ENCODE measurements around the gene SVOPL. TPM values are rescaled to one million over a fixed set of nuclear protein-coding genes. Genes with fewer than 3 reads are reported as not detected.
A peak's percentile ranks its signal among the peaks of the same experiment; 100 is the strongest.

The SVOPL gene
- total and polyA plus RNA-seq, 9 of the 15 experiments (the other 6 are each of a cell fraction or from before 2014, with no cell fraction given): 0.13 to 0.42 (median 0.20) TPM; not detected in 6

DNA sequence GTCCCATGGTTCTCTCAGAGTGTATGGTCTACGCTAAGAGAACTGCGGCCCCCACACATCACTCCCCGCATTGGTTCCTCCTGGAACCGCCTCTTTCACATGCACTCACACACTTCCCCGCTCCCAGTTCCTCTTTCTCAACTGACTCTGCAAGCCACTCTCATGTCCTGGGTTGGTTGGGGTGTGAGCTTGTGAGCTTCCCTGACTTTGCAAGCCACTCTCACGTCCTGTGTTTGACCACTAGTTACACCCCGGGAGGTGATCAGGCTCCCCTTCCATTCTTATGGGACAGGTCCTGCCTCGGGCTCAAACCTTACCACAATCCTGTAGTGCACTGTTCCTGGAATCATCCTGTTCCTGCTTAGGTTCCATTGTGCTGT, 136.1 kb downstream of the SVOPL start:
- in situ Hi-C loops (cut with MboI) (no loop called here), intact Hi-C loops (cut with micrococcal nuclease) (no loop called here)
- no peaks in the 10 kb centered on the region for H3K27me3 ChIP-seq (ENCODE audit: control insufficient read depth in 2 of 2, insufficient read depth in 2 of 2, low read length in 2 of 2)
- no peaks in the 10 kb centered on the region for H4K20me1 ChIP-seq (replicated peaks; ENCODE audit: control insufficient read depth, insufficient read depth, low read length)
- peaks cover 18% of the 10 kb centered on the region for H3K9me3 ChIP-seq (replicated peaks; ENCODE audit: control insufficient read depth, insufficient read depth, low read depth, low read length)
- BruUV-seq (replicated peaks): no TSS peak
- peaks cover 89% of the 10 kb centered on the region for H3K36me3 ChIP-seq (ENCODE audit: control insufficient read depth, insufficient read depth, low read length)
- no peak overlapping the region for H3K4me3 ChIP-seq
- DNase-seq (ENCODE audit: extremely low read depth in 1 of 4, low spot score in 3 of 4) (no peak), FAIRE-seq (no peak), ATAC-seq (peak; percentile 23; the same call in 1 of the 3 replicates)
- no peaks in the 10 kb centered on the region; a peak in 2 of 5 replicates for H3K4me1 ChIP-seq (replicated peaks in 1 of 2; ENCODE audit: control insufficient read depth in 2 of 2, insufficient read depth in 2 of 2, low read length in 2 of 2)
- CTCF ChIA-PET (ENCODE audit: low intra/inter-chr PET ratio): no interaction called here
- H2AFZ ChIP-seq (ENCODE audit: low read depth, low read length): no peak overlapping the region
- WGBS (ENCODE audit: insufficient coverage, low coverage, missing lambda C conversion rate): 98% methylated on average over 8 of the region's 8 CpGs
- H3K9ac ChIP-seq (ENCODE audit: insufficient read depth in 1 of 2, low read depth in 2 of 2, low read length in 2 of 2): no peak overlapping the region
- H3K4me2 ChIP-seq (ENCODE audit: insufficient read depth, low read length): no peak overlapping the region
- no peak for TF ChIP-seq NONO (IDR thresholded peaks at IDR 0.05; ENCODE audit: low read depth in 2 of 2, low read length in 1 of 2)
- no peak for TF ChIP-seq NFATC3 (IDR thresholded peaks at IDR 0.05)
- TF ChIP-seq SPI1 (IDR thresholded peaks at IDR 0.05; ENCODE audit: borderline replicate concordance, low read depth, low read length): peak; percentile 80; the same call in 1 of the 2 replicates
- TF ChIP-seq TOE1 (IDR thresholded peaks at IDR 0.05; ENCODE audit: borderline replicate concordance): no peak
- no peak for TF ChIP-seq TOE1 (CRISPR knock-in tag; IDR thresholded peaks at IDR 0.05; ENCODE audit: borderline replicate concordance, low read depth)
- TF ChIP-seq, protein P1, sequence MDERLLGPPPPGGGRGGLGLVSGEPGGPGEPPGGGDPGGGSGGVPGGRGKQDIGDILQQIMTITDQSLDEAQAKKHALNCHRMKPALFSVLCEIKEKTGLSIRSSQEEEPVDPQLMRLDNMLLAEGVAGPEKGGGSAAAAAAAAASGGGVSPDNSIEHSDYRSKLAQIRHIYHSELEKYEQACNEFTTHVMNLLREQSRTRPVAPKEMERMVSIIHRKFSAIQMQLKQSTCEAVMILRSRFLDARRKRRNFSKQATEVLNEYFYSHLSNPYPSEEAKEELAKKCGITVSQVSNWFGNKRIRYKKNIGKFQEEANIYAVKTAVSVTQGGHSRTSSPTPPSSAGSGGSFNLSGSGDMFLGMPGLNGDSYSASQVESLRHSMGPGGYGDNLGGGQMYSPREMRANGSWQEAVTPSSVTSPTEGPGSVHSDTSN (CRISPR knock-in tag; IDR thresholded peaks at IDR 0.05; ENCODE audit: low read depth): no peak
- TF ChIP-seq, protein P1 (tag; conservative IDR thresholded peaks at IDR 0.05; ENCODE audit: low read depth): no peak
- TF ChIP-seq, protein P2, sequence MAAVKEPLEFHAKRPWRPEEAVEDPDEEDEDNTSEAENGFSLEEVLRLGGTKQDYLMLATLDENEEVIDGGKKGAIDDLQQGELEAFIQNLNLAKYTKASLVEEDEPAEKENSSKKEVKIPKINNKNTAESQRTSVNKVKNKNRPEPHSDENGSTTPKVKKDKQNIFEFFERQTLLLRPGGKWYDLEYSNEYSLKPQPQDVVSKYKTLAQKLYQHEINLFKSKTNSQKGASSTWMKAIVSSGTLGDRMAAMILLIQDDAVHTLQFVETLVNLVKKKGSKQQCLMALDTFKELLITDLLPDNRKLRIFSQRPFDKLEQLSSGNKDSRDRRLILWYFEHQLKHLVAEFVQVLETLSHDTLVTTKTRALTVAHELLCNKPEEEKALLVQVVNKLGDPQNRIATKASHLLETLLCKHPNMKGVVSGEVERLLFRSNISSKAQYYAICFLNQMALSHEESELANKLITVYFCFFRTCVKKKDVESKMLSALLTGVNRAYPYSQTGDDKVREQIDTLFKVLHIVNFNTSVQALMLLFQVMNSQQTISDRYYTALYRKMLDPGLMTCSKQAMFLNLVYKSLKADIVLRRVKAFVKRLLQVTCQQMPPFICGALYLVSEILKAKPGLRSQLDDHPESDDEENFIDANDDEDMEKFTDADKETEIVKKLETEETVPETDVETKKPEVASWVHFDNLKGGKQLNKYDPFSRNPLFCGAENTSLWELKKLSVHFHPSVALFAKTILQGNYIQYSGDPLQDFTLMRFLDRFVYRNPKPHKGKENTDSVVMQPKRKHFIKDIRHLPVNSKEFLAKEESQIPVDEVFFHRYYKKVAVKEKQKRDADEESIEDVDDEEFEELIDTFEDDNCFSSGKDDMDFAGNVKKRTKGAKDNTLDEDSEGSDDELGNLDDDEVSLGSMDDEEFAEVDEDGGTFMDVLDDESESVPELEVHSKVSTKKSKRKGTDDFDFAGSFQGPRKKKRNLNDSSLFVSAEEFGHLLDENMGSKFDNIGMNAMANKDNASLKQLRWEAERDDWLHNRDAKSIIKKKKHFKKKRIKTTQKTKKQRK (IDR thresholded peaks at IDR 0.05; ENCODE audit: borderline replicate concordance, low read depth, low read length): no peak
- peak in 1 of 2 experiments; percentile 2; a peak in 1 of 3 replicates for TF ChIP-seq CBX3 (IDR thresholded peaks at IDR 0.05; ENCODE audit: borderline replicate concordance in 1 of 2, low read length in 2 of 2)
- no peak for TF ChIP-seq CEBPB (tag; IDR thresholded peaks at IDR 0.05)
- TF ChIP-seq, protein P3, sequence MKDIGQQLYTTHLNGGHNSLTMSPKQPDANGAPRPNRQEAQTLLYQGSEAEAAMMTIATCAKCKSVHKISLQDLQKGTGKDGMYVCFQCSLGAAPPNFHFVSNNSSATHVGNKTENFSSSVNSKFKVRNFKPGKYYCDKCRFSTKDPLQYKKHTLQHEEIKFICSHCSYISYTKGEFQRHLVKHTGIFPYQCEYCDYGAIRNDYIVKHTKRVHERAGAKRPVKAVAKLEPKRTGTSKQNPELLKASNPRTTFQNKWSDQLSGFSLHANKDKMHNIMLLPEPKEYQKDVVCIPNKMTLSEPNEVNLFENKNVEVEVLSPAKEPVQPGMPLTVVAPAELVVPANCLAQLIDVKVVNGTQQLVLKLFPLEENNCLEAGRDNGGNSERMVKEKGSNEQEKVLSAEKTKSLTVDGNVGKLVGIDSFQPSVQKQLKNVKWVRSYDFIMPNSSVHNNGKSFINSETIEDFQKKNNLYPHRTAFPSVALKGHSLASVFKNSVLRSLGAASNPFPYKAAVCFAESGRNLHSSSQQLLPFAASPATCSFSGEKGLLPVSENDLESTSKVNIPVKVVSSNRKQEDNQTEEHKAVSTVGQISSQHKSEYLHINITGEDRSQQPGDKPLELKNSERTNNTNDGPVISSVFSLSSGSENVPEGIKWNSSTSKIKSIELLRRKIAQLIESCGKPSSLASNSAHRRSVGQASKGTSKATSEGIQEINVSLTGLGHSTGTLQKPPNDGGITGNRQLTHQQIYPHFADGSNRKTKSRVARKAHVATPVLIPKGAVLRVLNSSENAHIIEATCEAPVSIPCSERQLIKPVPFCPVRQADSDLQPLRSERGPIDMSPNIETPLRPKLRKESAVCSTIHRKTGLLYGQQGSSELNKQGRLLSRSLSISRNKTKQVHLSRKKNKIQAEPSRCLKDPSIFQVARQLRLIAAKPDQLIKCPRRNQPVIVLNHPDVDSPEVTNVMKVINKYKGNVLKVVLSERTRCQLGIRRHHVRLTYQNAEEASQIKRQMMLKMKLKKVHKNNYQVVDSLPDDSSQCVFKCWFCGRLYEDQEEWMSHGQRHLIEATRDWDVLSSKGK (CRISPR knock-in tag; IDR thresholded peaks at IDR 0.05): no peak
- peak overlapping the region; percentile 31; the same call in 2 of the 3 replicates for H3K27ac ChIP-seq (ENCODE audit: extremely low read depth, low read depth, low read length)
- POLR2A ChIA-PET: no interaction called here
- no peaks in the 10 kb centered on the region; the same call in 2 of the 3 replicates for H3K79me2 ChIP-seq (ENCODE audit: control insufficient read depth, insufficient read depth, low read length)
- no peaks in the 10 kb centered on the region for H3K9me1 ChIP-seq (ENCODE audit: control insufficient read depth, insufficient read depth, low read length)

All from K562 (cell line).